Parathyroid adenoma (tissue), 2 donors: Measurements from ENCODE around the gene SIAH3.
"Not testable (repeated sequence)": the region's sequence is repeated elsewhere in the genome, so short reads cannot be mapped to it uniquely, and the experiment has no call there.

ENCODE experiments used
- H2AFZ ChIP-seq: fragments of 300-600 bp; sonication (generic); one replicate; pipeline ENCODE4 v1.7.0; 2017; ENCODE audit warnings: antibody characterized with exemption, mild to moderate bottlenecking
- H3K27ac ChIP-seq: fragments of 300-600 bp; sonication (generic); one replicate; pipeline ENCODE4 v1.7.0; 2017
- H3K27me3 ChIP-seq: fragments of 300-600 bp; sonication (generic); one replicate; pipeline ENCODE4 v1.7.0; 2017; ENCODE audit warnings: low read length; ENCODE audit not compliant: control insufficient read depth, insufficient read depth
- H3K36me3 ChIP-seq: fragments of 300-600 bp; sonication (generic); one replicate; pipeline ENCODE4 v1.7.0; 2017; ENCODE audit warnings: low read length; ENCODE audit not compliant: control insufficient read depth, insufficient read depth
- H3K4me1 ChIP-seq: fragments of 300-600 bp; sonication (generic); one replicate; pipeline ENCODE4 v1.7.0; 2017; ENCODE audit warnings: control low read depth
- H3K4me2 ChIP-seq: fragments of 300-600 bp; sonication (generic); one replicate; pipeline ENCODE4 v1.7.0; 2017; ENCODE audit warnings: low read length
- H3K4me3 ChIP-seq: fragments of 300-600 bp; sonication (generic); one replicate; pipeline ENCODE4 v1.7.0; 2017; ENCODE audit warnings: low read depth, low read length
- H3K79me2 ChIP-seq: fragments of 300-600 bp; sonication (generic); one replicate; pipeline ENCODE4 v1.7.0; 2017; ENCODE audit warnings: control low read depth
- H3K9ac ChIP-seq: fragments of 300-600 bp; sonication (generic); one replicate; pipeline ENCODE4 v1.7.0; 2017; ENCODE audit warnings: mild to moderate bottlenecking
- H3K9me3 ChIP-seq: fragments of 300-600 bp; sonication (generic); one replicate; pipeline ENCODE4 v1.7.0; 2017; ENCODE audit warnings: low read length; ENCODE audit not compliant: control insufficient read depth
- CTCF ChIP-seq: fragments of 300-600 bp; sonication (generic); IDR thresholded peaks from one replicate; pipeline ENCODE4 v1.7.0; 2017; ENCODE audit warnings: antibody characterized with exemption, mild to moderate bottlenecking
- donor health status: primary hyperparathyroidism.

Gene SIAH3

GRCh38 chr13:45763419-45763818 lies 88.1 kb downstream of the SIAH3 start:
- Histone ChIP-seq H3K9ac (no peak overlapping the region), H3K27me3 (no peaks in the 10 kb centered on the region), H2AFZ (no peak overlapping the region), H3K79me2 (no peaks in the 10 kb centered on the region), H3K36me3 (no peaks in the 10 kb centered on the region), H3K4me2 (no peak overlapping the region), H3K4me3 (no peak overlapping the region), H3K27ac (no peak overlapping the region), H3K9me3 (no peaks in the 10 kb centered on the region), H3K4me1 (no peaks in the 10 kb centered on the region)
- TF ChIP-seq CTCF, result no peak

- H3K4me3 ChIP-seq, H3K9me3 ChIP-seq: not testable (repeated sequence)
Observed at GRCh38 chr13:45757589-45757988, 94.0 kb downstream of the SIAH3 start.

GRCh38 chr13:45756498-45756897 lies 95.1 kb downstream of the SIAH3 start:
- H3K4me1 ChIP-seq, H2AFZ ChIP-seq, H3K36me3 ChIP-seq, H3K4me3 ChIP-seq, H3K27me3 ChIP-seq, H3K9ac ChIP-seq, H3K27ac ChIP-seq, H3K4me2 ChIP-seq, H3K79me2 ChIP-seq, H3K9me3 ChIP-seq: not testable (repeated sequence)

More at GRCh38 chr13:45757589-45757988, 94.0 kb downstream of the SIAH3 start:
- not testable (repeated sequence) for H3K27me3 ChIP-seq, H3K27ac ChIP-seq, H2AFZ ChIP-seq, H3K36me3 ChIP-seq, H3K4me2 ChIP-seq, H3K79me2 ChIP-seq, H3K4me1 ChIP-seq, H3K9ac ChIP-seq

GRCh38 chr13:45752510-45752909 lies 99.0 kb downstream of the SIAH3 start:
- no peak overlapping the region for H3K9ac ChIP-seq
- H3K27me3 ChIP-seq, result no peaks in the 10 kb centered on the region
- TF ChIP-seq CTCF, result no peak
- no peak overlapping the region for H2AFZ ChIP-seq
- H3K27ac ChIP-seq, result no peak overlapping the region
- H3K36me3 ChIP-seq, result no peaks in the 10 kb centered on the region
- H3K9me3 ChIP-seq, result no peaks in the 10 kb centered on the region
- no peak overlapping the region for H3K4me3 ChIP-seq
- no peaks in the 10 kb centered on the region for H3K4me1 ChIP-seq
- H3K4me2 ChIP-seq, result no peak overlapping the region
- no peaks in the 10 kb centered on the region for H3K79me2 ChIP-seq

- no peak overlapping the region for H3K9ac ChIP-seq
- no peaks in the 10 kb centered on the region for H3K4me1 ChIP-seq
- H2AFZ ChIP-seq, result no peak overlapping the region
- no peaks in the 10 kb centered on the region for H3K9me3 ChIP-seq
- no peaks in the 10 kb centered on the region for H3K27me3 ChIP-seq
- no peak overlapping the region for H3K4me2 ChIP-seq
- H3K27ac ChIP-seq, result no peak overlapping the region
- H3K4me3 ChIP-seq, result no peak overlapping the region
- no peaks in the 10 kb centered on the region for H3K36me3 ChIP-seq
- no peaks in the 10 kb centered on the region for H3K79me2 ChIP-seq
- TF ChIP-seq CTCF, result no peak
Observed at GRCh38 chr13:45751885-45752284, 99.7 kb downstream of the SIAH3 start.

GRCh38 chr13:45750566-45750965 lies 101.0 kb downstream of the SIAH3 start:
- Histone ChIP-seq H3K9me3 (no peaks in the 10 kb centered on the region), H3K36me3 (no peaks in the 10 kb centered on the region), H3K4me1 (no peaks in the 10 kb centered on the region), H2AFZ (no peak overlapping the region), H3K27ac (no peak overlapping the region), H3K4me3 (no peak overlapping the region), H3K9ac (no peak overlapping the region), H3K27me3 (no peaks in the 10 kb centered on the region), H3K79me2 (no peaks in the 10 kb centered on the region), H3K4me2 (no peak overlapping the region)
- TF ChIP-seq CTCF, result no peak
